H9 (cell line): ENCODE measurements around the gene CDS1. TPM values are rescaled to one million over a fixed set of nuclear protein-coding genes. Genes with fewer than 3 reads are reported as not detected.

Source experiments
- DNase-seq: peaks from one replicate; pipeline ENCODE4 v3.0.0-alpha.2; 2017
- H2AFZ ChIP-seq: one replicate; pipeline ENCODE4 v1.6.1; 2013; ENCODE audit warnings: mild to moderate bottlenecking, low read length, control low read depth, moderate library complexity
- H2AK5ac ChIP-seq: 2 replicates; pipeline ENCODE4 v1.6.1; 2013; ENCODE audit warnings: low read length, control low read depth, mixed read lengths; ENCODE audit not compliant: insufficient read length
- H2BK120ac ChIP-seq: one replicate; pipeline ENCODE4 v1.6.1; 2013; ENCODE audit warnings: low read depth, mild to moderate bottlenecking, low read length, control low read depth, inconsistent platforms; ENCODE audit not compliant: poor library complexity, severe bottlenecking
- H2BK12ac ChIP-seq: 2 replicates; pipeline ENCODE4 v1.6.1; 2013; ENCODE audit warnings: low read length, control low read depth, mixed read lengths, low read depth; ENCODE audit not compliant: insufficient read length
- H2BK15ac ChIP-seq: 2 replicates; pipeline ENCODE4 v1.6.1; 2013; ENCODE audit warnings: low read depth, low read length, control low read depth
- H2BK20ac ChIP-seq: one replicate; pipeline ENCODE4 v1.6.1; 2013; ENCODE audit warnings: low read depth, mild to moderate bottlenecking, low read length, control low read depth, inconsistent platforms; ENCODE audit not compliant: poor library complexity, severe bottlenecking
- H2BK5ac ChIP-seq: 2 replicates; pipeline ENCODE4 v1.6.1; 2013; ENCODE audit warnings: low read length, control low read depth, mixed read lengths; ENCODE audit not compliant: insufficient read length
- H3K14ac ChIP-seq: 2 replicates; pipeline ENCODE4 v1.6.1; 2013; ENCODE audit warnings: low read length, control low read depth; ENCODE audit not compliant: insufficient read depth
- H3K18ac ChIP-seq: 2 replicates; pipeline ENCODE4 v1.6.1; 2013; ENCODE audit warnings: low read depth, mild to moderate bottlenecking, mixed read lengths, low read length, control low read depth; ENCODE audit not compliant: insufficient read length
- H3K23ac ChIP-seq: 2 replicates; pipeline ENCODE4 v1.6.1; 2013; ENCODE audit warnings: low read length, control low read depth, mixed read lengths, low read depth; ENCODE audit not compliant: insufficient read length
- H3K23me2 ChIP-seq: 2 replicates; pipeline ENCODE4 v1.6.1; 2013; ENCODE audit warnings: low read depth, mild to moderate bottlenecking, mixed read lengths, low read length, control low read depth; ENCODE audit not compliant: insufficient read length, poor library complexity, severe bottlenecking
- H3K27ac ChIP-seq: 2 replicates; pipeline ENCODE4 v1.5.1; 2013; ENCODE audit warnings: low read length, control low read depth, mixed read lengths, low read depth; ENCODE audit not compliant: insufficient read length
- H3K27me3 ChIP-seq: 2 replicates; pipeline ENCODE4 v1.6.1; 2013; ENCODE audit warnings: low read length, control low read depth, inconsistent platforms; ENCODE audit not compliant: insufficient read depth
- H3K4ac ChIP-seq: 2 replicates; pipeline ENCODE4 v1.6.1; 2013; ENCODE audit warnings: low read depth, mild to moderate bottlenecking, control low read depth, inconsistent platforms, low read length, moderate library complexity
- H3K4me1 ChIP-seq: 2 replicates; pipeline ENCODE4 v1.6.1; 2013; ENCODE audit warnings: low read length, control low read depth, inconsistent platforms; ENCODE audit not compliant: insufficient read depth
- H3K4me2 ChIP-seq: 2 replicates; pipeline ENCODE4 v1.6.1; 2013; ENCODE audit warnings: low read length, control low read depth, mixed read lengths; ENCODE audit not compliant: insufficient read length, insufficient read depth
- H3K56ac ChIP-seq: 2 replicates; pipeline ENCODE4 v1.6.1; 2013; ENCODE audit warnings: low read depth, mild to moderate bottlenecking, mixed read lengths, low read length, control low read depth; ENCODE audit not compliant: insufficient read length
- H3K79me1 ChIP-seq: 2 replicates; pipeline ENCODE4 v1.6.1; 2013; ENCODE audit warnings: low read depth, mild to moderate bottlenecking, moderate library complexity, low read length, control low read depth, inconsistent platforms; ENCODE audit not compliant: insufficient read depth, poor library complexity, severe bottlenecking
- H3K79me2 ChIP-seq: 2 replicates; pipeline ENCODE4 v1.6.1; 2013; ENCODE audit warnings: low read length, control low read depth, inconsistent platforms; ENCODE audit not compliant: insufficient read depth
- H3K9ac ChIP-seq: 2 replicates; pipeline ENCODE4 v1.6.1; 2013; ENCODE audit warnings: low read length, control low read depth, mixed read lengths; ENCODE audit not compliant: insufficient read length; ENCODE audit errors: extremely low read depth
- H3K9me3 ChIP-seq: one replicate; pipeline ENCODE4 v1.6.1; 2013; ENCODE audit warnings: low read depth, low read length, inconsistent platforms; ENCODE audit not compliant: control insufficient read depth
- H3T11ph ChIP-seq: one replicate; pipeline ENCODE4 v1.6.1; 2013; ENCODE audit warnings: mild to moderate bottlenecking, low read length, control low read depth, inconsistent platforms
- H4K20me1 ChIP-seq: one replicate; pipeline ENCODE4 v1.6.1; 2013; ENCODE audit not compliant: control insufficient read depth, insufficient read length, insufficient read depth
- H4K5ac ChIP-seq: 2 replicates; pipeline ENCODE4 v1.6.1; 2013; ENCODE audit warnings: low read depth, mild to moderate bottlenecking, mixed read lengths, low read length, control low read depth; ENCODE audit not compliant: insufficient read length
- H4K8ac ChIP-seq: replicated peaks from 2 replicates; pipeline ENCODE4 v1.6.1; 2013; ENCODE audit warnings: low read length, control low read depth, mixed read lengths, low read depth; ENCODE audit not compliant: insufficient read length
- H4K91ac ChIP-seq: 2 replicates; pipeline ENCODE4 v1.6.1; 2013; ENCODE audit warnings: low read depth, mild to moderate bottlenecking, moderate library complexity, mixed read lengths, low read length, control low read depth; ENCODE audit not compliant: insufficient read length
- H3K27ac Mint-ChIP-seq, 3 experiments: 2 replicates in 2 of 3; 3 replicates in 1 of 3; pipeline ENCODE4 v1.8.0; 2020 to 2021; ENCODE audit warnings: mixed read lengths in 3 of 3, mild to moderate bottlenecking in 1 of 3, moderate library complexity in 1 of 3
- H3K27me3 Mint-ChIP-seq: 2 replicates; pipeline ENCODE4 v1.8.0; 2021; ENCODE audit warnings: low read depth, mild to moderate bottlenecking, moderate library complexity, mixed read lengths
- H3K36me3 Mint-ChIP-seq, 3 experiments: 2 replicates in 2 of 3; 3 replicates in 1 of 3; pipeline ENCODE4 v1.8.0; 2020 to 2021; ENCODE audit warnings: low read depth in 3 of 3, mixed read lengths in 3 of 3; ENCODE audit not compliant: insufficient read depth in 1 of 3
- H3K4me1 Mint-ChIP-seq, 2 experiments: 2 replicates each; pipeline ENCODE4 v1.8.0; 2020; ENCODE audit warnings: mixed read lengths in 2 of 2
- H3K4me3 Mint-ChIP-seq, 2 experiments: 2 replicates in 1 of 2; 3 replicates in 1 of 2; pipeline ENCODE4 v1.8.0; 2020 to 2021; ENCODE audit warnings: mild to moderate bottlenecking in 2 of 2, mixed read lengths in 2 of 2, moderate library complexity in 1 of 2
- H3K9me3 Mint-ChIP-seq, 2 experiments: 2 replicates in 1 of 2; 3 replicates in 1 of 2; pipeline ENCODE4 v1.8.0; 2020; ENCODE audit warnings: mild to moderate bottlenecking in 2 of 2, mixed read lengths in 2 of 2, moderate library complexity in 1 of 2
- WGBS: extraction: QIAGEN DNeasy Blood & Tissue Kit; methylation state at CpG from one replicate; pipeline ENCODE4 v1.1.7; 2013; ENCODE audit warnings: missing lambda C conversion rate, low lambda C conversion rate, mixed read lengths; ENCODE audit not compliant: insufficient read length; ENCODE audit errors: extremely low coverage; 5-methylcytosine and 5-hydroxymethylcytosine counted together
- total RNA-seq: library from RNA; stranded (reverse); gene quantifications from 2 replicates; pipeline ENCODE4 v1.2.1, GENCODE V29; 2021
- TF ChIP-seq, protein P1 (sequence below): fragments of 200-600 bp; sonication (generic); conservative IDR thresholded peaks from 3 replicates; pipeline ENCODE4 v1.8.0; 2021; ENCODE audit warnings: antibody characterized with exemption, mild to moderate bottlenecking

Gene CDS1
- total RNA-seq, 1 experiment from 2014 or later, result 7.5 TPM

DNA sequence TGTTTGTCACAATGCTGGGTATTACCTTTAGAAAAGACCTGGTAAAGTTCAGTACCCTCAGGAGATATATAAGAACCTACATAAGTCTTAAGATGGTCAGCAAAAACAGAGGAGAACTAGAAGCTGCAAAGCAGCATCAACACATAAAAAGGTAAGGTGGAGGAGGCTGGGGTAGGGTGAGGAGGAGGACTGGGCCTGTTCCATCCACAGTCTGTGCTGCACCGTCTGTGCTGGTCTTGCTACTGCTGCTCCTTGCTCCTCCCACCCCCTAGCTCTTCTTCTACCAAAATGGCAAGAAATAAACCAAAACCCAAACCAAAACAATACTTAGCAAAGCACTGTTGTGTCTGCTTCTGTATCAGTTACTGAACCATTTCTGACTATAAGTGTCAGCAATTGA lies 102.2 kb downstream of the CDS1 start:
- no peak overlapping the region for H4K91ac ChIP-seq
- no peak overlapping the region for H2BK12ac ChIP-seq
- no peak overlapping the region for H3K27ac Mint-ChIP-seq
- no peak overlapping the region for H2BK15ac ChIP-seq
- H2BK120ac ChIP-seq, result no peak overlapping the region
- H2BK5ac ChIP-seq, result no peak overlapping the region
- H3K9me3 Mint-ChIP-seq, result no peaks in the 10 kb centered on the region
- H3K4ac ChIP-seq, result no peak overlapping the region
- no peaks in the 10 kb centered on the region for H3K79me1 ChIP-seq
- H3K18ac ChIP-seq, result no peak overlapping the region
- no peaks in the 10 kb centered on the region for H4K20me1 ChIP-seq
- H3K4me3 Mint-ChIP-seq, result no peak overlapping the region
- no peaks in the 10 kb centered on the region for H3K27me3 Mint-ChIP-seq
- H3K9ac ChIP-seq, result no peak overlapping the region
- no peak overlapping the region for H3K27ac ChIP-seq
- H3K27me3 ChIP-seq, result no peaks in the 10 kb centered on the region
- no peaks in the 10 kb centered on the region for H3K4me1 ChIP-seq
- H3K23me2 ChIP-seq, result no peaks in the 10 kb centered on the region
- no peaks in the 10 kb centered on the region for H3K79me2 ChIP-seq
- H2BK20ac ChIP-seq, result no peak overlapping the region
- DNase-seq, result no peak
- H3K9me3 ChIP-seq, result no peaks in the 10 kb centered on the region
- no peak overlapping the region for H3T11ph ChIP-seq
- H3K4me1 Mint-ChIP-seq, result peaks cover 4 to 12% of the 10 kb centered on the region in 2 experiments; a peak in 3 of 4 replicates
- no peak overlapping the region for H3K23ac ChIP-seq
- no peak overlapping the region for H4K5ac ChIP-seq
- H3K56ac ChIP-seq, result no peak overlapping the region
- no peak overlapping the region for H2AK5ac ChIP-seq
- TF ChIP-seq, protein P1, sequence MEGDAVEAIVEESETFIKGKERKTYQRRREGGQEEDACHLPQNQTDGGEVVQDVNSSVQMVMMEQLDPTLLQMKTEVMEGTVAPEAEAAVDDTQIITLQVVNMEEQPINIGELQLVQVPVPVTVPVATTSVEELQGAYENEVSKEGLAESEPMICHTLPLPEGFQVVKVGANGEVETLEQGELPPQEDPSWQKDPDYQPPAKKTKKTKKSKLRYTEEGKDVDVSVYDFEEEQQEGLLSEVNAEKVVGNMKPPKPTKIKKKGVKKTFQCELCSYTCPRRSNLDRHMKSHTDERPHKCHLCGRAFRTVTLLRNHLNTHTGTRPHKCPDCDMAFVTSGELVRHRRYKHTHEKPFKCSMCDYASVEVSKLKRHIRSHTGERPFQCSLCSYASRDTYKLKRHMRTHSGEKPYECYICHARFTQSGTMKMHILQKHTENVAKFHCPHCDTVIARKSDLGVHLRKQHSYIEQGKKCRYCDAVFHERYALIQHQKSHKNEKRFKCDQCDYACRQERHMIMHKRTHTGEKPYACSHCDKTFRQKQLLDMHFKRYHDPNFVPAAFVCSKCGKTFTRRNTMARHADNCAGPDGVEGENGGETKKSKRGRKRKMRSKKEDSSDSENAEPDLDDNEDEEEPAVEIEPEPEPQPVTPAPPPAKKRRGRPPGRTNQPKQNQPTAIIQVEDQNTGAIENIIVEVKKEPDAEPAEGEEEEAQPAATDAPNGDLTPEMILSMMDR, result no peak
- H4K8ac ChIP-seq, result no peak overlapping the region
- H3K4me2 ChIP-seq, result no peak overlapping the region
- H3K36me3 Mint-ChIP-seq, result peaks cover 17 to 60% (median 59%) of the 10 kb centered on the region in 3 experiments; a peak in 6 of 7 replicates
- H3K14ac ChIP-seq, result no peak overlapping the region
- no CpG with 5 or more reads among the region's 1 CpG for WGBS
- no peak overlapping the region for H2AFZ ChIP-seq
